Stimulated activated CD4-positive, alpha-beta T cell treated with anti-CD3 and anti-CD28 coated beads, Interleukin-12 subunit alpha, Interleukin-12 subunit beta, amount 100 ng/mL, for 4 hours (primary cell): ENCODE data around the gene UGGT2.
"Not testable (repeated sequence)": the region's sequence is repeated elsewhere in the genome, so short reads cannot be mapped to it uniquely, and the experiment has no call there.

Experiments used
- DNase-seq: peaks from one replicate; pipeline ENCODE4 v3.0.0-alpha.2; 2020

Gene UGGT2

GRCh38 chr13:95793018-95793555, 260.1 kb downstream of the UGGT2 start:
- DNase-seq, result no peak

GRCh38 chr13:95791084-95791722, 262.0 kb downstream of the UGGT2 start:
- DNase-seq, result no peak

DNA sequence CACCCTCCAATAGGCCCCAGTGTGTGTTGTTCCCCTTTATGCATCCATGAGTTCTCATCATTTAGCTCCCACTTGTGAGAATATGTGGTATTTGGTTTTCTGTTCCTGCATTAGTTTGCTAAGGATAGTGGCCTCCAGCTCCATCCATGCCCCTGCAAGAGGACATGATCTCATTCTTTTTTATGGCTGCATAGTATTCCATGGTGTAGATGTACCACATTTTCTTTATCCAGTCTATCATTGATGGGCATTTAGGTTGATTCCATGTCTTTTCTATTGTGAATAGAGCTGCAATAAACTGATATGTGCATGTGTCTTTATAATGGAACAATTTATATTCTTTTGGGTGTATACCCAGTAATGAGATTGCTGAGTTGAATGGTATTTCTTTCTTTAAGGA, 263.9 kb downstream of the UGGT2 start:
- DNase-seq, result not testable (repeated sequence)

DNA sequence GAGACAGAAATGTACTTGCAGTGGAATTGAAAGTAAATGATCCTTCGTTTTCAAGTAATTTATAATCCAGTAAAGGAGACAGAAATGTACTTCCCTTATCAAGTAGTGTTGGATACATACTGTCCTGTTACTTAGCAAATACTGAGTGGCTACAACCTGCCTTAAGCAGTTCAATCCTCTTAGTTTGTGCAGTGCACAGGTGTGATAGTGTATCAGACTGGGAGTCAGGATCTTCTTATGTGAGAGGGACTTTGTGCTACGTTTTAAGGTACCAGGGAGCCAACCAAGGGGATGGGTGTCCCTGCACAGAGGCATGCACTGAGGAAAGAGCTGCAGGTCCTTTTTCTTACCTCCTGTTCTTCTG, 265.1 kb downstream of the UGGT2 start:
- DNase-seq, result no peak

- DNase-seq, result no peak
Measured at GRCh38 chr13:95787356-95788099, 265.7 kb downstream of the UGGT2 start.

DNA sequence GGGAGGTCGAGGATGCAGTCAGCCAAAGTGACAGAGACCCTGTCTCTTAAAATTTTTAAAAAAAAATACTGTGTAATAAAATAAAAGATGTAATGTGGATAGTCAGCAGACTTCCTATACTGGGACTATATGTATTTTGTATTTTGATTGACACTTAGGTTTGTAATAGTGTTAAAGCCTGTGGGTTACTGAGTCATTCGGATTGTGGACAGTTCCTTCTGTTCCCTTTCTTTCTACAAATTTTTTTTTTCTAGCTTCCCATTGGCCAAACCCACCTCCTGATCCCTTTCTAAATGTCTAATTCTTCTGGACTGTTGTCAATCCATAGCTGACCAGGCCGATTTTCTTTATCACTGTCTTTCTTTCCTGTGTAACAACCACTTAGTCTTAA, 268.3 kb downstream of the UGGT2 start:
- no peak for DNase-seq

DNA sequence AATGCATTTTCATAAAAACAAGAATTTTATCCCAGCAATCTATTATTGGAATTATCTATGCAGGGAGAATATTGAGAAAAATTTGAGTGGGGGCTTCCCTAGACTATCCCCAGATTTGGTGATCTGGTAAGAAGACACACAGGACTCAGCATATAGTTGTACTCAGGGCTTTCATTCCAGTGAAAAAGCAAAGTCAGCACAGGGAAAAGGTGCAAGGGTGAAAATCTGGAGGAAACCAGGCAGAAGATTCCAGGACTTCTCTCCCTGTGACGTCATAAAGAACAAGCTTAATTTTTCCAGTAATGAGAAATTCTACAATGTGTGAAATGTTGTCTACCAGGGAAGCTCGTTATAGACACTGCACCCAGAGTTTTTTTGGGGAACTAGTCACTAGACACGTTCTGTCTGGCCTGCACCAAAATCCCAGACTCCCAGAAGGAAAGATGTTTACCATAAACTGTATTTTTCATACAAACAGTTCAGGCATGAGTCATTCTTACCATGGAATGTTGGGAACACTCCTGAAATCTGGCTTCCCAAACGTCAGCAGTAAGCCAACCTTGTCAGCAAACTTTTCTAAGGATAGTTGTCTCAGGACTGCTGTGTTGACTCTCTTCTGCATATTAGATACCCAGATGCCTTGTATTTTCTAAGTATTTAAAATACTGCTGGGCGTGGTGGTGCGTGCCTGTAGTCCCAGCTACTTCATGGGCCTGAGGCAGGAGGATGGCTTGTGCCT, 268.9 kb downstream of the UGGT2 start:
- no peak for DNase-seq

DNA sequence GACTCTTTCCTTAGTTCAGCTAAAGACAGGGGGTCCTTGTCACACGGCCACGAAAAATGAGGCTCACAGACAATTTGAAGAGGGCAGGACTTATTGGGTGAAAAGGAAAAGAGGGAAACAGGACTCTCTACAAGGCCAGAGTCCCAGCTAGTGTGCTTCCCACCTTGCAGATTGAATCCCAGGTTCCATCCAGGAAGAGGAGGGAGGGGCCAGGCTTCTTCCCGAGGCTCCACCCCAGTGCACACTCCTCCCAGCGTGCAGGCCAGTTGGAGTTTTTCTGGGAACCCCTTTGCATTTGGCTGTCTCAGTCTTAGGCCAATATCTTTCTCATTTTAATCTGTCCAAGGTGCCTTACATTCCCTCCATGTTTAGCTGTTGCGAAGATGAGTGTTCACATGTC, 269.5 kb downstream of the UGGT2 start:
- DNase-seq, result no peak

DNA sequence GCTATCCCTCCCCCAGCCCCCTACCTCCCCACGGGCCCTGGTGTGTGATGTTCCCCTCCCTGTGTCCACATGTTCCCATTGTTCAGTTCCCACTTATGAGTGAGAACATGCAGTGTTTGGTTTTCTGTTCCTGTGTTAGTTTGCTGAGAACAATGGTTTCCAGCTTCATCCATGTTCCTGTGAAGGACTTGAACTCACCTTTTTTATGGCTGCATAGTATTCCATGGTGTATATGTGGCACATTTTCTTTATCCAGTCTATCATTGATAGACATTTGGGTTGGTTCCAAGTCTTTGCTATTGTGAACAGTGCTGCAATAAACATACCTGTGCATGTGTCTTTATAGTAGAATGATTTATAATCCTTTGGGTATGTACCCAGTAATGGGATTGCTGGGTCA, 271.3 kb downstream of the UGGT2 start:
- not testable (repeated sequence) for DNase-seq

GRCh38 chr13:95781016-95781415, 272.2 kb downstream of the UGGT2 start:
- no peak for DNase-seq

DNA sequence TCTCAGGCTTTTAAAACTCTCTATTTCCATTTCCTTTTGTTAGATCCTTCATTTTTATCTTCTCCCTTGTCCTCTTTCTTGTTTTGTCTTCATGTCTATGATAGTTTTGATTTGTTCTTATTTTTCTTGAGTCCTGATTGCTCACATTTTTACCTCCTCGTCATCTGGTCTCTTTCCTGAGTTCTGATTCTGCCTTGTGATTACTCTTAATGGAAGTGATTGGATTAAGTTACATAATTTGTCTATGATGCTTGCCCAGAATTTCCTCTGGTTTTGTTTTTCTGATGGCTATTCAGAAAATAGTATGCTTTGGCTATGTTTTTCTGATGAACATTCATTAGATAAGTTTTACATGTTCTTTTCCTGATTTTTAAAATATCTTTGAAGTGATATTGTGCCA, 273.7 kb downstream of the UGGT2 start:
- DNase-seq, result no peak

GRCh38 chr13:95771905-95772304, 281.3 kb downstream of the UGGT2 start:
- DNase-seq, result no peak

DNA sequence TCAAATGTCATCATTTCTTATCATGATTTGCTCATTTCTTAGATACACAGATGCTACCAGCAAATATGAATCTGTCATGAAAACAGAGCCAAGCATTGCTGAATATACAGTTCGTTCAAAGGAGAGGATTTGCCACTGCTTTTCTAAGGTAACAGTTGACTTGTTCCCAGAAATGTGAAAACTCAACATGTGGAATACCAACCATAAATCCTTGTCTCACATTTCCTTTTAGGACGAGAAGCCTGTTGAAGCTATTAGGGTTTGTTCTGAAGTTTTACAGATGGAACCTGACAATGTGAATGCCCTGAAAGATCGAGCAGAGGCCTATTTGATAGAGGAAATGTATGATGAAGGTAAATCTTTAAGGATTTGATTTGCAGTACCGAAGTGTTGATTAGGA, 289.6 kb downstream of the UGGT2 start:
- no peak for DNase-seq

DNA sequence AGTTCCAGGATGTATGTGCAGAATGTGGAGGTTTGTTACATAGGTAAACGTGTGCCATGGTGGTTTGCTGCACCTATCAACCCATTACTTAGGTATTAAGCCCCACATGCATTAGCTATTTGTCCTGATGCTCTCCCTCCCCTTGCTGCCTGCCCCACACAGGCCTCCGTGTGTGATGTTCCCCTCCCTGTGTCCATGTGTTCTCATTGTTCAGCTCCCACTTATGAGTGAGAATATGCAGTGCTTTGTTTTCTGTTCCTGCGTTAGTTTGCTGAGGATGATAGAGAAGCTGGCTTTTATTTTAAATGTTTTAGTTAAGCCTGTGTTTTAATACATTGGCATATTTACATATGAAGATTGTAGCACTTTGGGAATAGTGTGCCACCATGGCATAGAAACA, 290.6 kb downstream of the UGGT2 start:
- DNase-seq, result not testable (repeated sequence)

DNA sequence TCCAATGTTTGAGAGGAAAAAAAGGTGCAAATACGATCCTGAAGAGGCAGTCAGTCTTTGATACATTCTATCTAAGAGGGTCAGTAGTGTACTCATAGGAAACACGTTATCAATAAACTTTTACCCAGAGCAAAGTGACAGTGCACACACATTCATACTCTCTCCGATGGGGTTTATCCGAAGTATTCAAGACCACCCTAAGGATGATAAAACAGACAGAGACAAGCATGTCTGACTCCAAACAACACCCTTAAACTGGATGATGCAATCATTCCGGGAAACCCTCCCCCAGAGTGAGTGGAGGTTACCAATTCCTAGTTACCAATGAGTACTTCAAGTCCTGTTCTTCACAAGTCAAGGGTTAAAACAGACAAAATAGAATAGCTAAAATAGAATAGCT, 297.1 kb downstream of the UGGT2 start:
- no peak for DNase-seq

- no peak for DNase-seq
Measured at GRCh38 chr13:95754069-95754468, 299.1 kb downstream of the UGGT2 start.

DNA sequence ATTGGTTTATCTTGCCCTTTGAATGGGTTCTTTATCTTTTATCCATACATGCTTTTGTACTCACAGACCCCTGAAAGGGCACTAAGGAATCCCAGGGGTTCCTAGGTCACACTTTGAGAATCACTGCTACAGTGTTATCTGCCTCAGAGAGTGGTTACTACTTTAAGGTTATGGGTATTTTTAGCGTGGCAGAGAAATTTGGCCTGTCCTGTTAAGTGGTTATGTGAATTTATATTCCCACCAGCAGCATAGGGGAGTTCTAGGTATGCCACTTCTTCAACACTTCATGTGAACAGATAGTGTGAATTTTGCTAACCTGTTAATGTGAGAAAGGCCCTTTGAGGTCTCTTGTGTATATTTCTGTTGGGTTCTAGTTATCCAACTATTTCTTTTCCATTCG, 300.5 kb downstream of the UGGT2 start:
- no peak for DNase-seq
